HG02588 (cell line): ENCODE results near the gene C10orf95.
A peak's percentile ranks its signal among the peaks of the same experiment; 100 is the strongest.
"Not testable (repeated sequence)": the region's sequence is repeated elsewhere in the genome, so short reads cannot be mapped to it uniquely, and the experiment has no call there.

Experiments
- ATAC-seq: cut with Tn5 transposase; IDR thresholded peaks from one replicate; pipeline ENCODE4 v1.9.1; 2021; ENCODE audit warnings: mild to moderate bottlenecking, moderate library complexity; ENCODE audit not compliant: unreplicated experiment

Gene C10orf95

DNA sequence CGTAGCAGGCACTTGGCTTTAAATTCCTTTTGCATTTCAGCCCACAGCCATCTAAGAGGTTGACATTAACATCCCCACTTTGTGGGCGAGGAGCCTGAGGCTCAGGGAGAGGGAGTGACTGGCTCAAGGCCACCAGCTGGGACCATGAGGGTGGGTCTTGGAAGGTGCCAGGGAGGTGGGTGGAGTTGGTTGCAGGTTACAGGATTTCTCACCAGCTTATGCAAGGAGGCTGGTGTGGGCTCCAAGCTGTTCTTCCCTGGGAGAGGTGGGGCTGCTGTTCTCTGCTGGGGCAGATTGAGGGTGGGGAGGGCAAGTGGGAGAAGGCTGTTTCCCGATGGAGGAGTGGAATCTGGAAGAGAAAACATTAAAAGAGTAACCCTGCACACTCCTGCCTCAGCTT lies 14.1 kb upstream of the C10orf95 start:
- ATAC-seq, result no peak

DNA sequence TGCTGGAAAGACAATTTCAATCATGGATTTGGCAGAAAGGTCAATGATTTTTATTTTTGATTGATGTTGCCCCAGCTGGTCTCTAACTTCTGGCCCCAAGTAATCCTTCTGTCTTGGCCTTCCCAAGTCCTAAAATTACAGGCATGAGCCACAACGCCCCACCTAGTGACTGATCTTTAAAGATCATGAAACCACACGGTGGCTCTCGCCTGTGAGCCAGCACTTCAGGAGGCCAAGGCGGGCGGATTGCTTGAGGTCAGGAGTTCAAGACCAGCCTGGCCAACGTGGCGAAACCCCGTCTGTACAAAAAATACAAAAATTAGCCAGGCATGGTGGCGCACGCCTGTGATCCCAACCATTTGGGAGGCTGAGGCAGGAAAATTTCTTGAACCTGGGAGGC lies 12.6 kb upstream of the C10orf95 start:
- no peak for ATAC-seq

DNA sequence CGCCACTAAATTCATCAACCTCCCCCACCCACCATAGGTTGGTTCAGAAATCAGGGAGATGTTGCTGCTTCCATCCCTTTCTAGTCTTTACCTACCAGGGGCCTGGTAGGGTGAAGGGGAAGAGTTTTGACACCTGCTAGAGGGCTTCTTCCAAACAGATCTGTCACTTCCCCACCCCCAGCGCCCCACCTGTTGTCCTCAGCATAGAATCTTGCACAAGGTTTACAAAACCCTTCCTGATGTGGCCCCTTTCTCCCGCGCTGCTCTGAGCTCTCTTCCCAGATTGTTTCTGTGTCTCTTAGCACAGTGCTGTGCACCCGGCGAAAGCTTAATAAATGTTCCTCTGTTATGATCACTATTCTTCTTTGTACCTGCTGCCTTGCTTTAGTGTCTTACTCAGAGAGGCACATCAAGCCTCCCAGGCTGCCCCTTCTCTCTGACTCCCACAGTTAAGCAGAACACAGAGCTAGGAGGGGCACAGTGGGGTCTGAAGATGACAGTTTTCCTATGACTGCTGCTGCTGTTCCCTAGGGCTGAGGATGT lies 11.2 kb upstream of the C10orf95 start:
- ATAC-seq, result no peak

DNA sequence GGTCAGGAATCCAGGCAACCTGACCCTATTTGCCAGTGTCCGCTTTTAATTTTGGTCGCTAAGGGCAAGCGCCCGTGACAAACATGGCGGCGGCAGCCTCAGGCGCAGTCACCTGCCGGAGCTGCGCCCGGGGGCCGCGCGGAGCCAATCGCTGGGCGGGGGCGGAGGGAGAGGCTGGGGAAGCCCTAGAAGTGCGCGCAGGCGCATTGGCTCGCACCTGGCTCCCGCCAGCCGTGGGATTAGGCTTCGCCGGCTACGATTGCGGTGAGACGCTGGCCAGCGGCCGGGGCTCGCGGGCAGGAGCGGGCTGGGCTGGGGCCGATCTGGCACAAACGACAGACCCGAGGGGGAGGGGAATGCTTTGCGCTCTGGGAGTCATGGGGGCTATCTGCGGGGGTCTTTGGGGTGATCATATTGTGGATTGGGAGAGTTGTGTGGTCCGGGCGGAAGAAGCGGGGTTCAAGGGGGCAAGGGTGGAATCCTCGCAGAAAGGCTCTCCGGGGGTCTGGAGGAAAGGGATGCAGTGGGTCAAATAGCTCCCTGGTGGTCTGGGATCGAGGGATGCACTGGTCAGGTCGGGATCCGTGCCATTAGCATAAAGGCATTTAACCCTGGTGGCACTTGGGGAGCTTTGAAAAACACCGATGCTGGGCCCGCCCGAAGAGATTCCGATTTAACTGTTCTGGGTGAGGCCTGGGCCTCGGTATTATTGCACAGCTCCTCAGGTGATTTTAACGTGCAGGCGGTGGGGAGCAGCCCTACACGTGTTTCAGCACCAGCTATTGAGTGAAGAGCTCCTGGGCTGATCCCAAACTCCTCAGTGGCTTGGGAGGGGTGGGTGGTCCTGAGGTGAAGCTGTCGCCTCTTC lies 10.1 kb upstream of the C10orf95 start:
- ATAC-seq, result peak; percentile 89

DNA sequence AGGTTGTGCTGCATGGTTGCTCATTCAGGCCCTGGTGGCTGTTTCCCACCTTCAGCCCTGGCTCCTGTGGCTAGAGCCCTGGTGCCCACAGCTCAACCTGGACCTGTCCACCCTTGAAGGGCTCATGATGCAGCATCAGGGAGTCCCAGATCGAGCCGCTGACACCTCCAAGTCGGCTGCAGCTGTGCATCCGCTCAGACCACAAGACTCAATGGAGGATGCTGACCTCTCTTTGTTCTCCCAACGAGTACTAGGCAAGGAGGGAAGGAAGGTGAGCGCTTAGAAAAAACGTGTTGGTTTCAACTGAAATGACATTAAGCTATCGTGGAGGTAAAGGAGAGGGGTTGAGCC lies 9.5 kb upstream of the C10orf95 start:
- peak; percentile 23 for ATAC-seq

DNA sequence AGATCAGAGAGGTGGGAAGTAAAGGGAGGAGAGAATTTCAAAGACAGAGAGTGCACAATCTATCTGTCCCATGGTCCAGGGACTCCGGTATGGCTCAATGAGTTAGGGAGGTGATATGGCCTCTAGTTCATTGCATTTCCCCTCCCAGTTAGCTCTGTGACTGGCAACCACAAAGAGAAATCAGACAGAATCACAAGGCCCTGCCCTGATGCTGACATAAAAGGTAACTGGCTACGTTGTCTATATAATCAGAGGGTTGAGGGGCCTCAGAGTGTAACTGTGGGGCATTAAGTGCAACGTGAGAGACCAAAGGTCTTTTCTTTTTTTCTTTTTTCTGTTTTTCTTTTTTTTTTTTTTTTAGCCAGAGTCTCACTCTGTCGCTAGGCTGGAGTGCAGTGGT lies 7.3 kb upstream of the C10orf95 start:
- no peak for ATAC-seq

DNA sequence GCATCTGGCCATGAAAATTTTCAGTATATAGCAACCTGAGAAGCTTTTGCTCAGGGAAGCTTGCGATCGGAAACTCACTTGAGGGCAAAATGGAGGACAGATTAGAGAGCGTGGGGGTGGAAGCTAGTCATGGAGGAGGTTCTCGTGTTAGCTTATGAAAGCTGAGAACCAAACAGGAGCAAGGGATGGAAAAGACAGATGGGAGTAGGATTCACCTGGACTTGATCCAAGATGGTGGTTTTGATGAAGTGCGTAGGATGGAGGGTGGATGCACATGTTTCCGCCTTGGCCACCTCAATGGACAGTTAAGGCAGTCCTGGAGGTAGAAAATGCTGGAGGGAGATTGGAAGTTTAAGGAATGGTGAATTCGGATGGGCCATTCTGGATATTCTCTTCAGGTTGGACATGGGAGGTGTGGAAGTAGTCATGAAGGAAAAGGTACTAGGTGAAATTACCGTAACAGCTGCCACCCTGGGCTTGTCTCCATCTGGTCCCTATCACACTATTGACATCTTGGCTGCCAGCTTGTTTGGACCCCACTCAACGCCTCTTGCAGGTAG lies 6.3 kb upstream of the C10orf95 start:
- no peak for ATAC-seq

DNA sequence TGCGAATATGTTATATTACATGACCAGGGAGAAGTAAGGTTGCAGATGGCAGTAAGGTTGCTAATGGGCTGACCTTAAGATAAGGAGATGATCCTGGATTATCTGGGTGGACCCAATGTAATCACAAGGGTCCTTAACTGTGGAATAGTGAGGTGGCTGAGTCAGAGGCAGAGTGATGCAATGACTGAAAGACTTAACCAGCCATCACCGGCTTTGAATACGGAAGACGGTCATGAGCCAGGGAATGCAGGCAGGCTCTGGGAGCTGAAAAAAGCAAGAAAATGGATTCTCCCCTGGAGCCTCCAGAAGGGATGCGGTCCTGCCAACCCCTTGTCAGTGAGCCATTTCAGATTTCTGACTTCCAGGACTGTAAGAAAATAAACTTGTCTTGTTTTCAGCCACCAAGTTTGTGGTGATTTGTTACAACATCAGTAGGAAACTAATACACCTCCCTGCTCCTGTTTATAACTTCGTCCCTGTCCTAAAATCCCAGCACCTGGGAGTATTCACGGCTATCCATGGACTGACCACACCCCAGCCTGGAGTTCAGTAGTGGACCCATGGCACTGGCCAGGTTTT lies 4.6 kb upstream of the C10orf95 start:
- no peak for ATAC-seq

DNA sequence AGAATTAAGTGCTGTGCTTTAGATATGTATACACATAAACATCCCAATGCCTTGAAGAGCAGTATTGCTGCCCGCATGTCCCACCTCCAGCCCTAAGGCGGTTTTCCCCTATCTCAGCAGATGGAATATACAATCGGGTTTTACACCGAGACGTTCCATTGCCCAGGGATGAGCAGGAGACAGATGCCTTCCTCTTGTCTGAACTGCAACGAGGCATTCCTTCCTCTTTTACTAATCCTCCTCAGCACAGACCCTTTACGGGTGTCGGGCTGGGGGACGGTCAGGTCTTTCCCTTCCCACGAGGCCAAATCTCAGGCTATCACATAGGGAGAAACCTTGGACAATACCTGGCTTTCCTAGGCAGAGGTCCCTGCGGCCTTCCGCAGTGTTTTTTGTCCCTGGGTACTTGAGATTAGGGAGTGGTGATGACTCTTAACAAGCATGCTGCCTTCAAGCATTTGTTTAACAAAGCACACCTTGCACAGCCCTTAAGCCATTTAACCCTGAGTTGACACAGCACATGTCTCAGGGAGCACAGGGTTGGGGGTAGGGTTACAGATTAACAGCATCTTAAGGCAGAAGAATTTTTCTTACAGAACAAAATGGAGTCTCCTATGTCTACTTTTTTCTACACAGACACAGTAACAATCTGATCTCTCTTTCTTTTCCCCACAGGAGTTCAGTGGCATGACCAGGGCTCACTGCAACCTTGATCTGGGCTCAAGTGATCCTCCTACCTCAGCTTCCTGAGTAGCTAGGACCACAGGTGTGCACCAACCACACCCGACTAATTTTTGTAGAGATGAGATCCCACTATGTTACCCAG lies 3.5 kb upstream of the C10orf95 start:
- ATAC-seq, result not testable (repeated sequence)

DNA sequence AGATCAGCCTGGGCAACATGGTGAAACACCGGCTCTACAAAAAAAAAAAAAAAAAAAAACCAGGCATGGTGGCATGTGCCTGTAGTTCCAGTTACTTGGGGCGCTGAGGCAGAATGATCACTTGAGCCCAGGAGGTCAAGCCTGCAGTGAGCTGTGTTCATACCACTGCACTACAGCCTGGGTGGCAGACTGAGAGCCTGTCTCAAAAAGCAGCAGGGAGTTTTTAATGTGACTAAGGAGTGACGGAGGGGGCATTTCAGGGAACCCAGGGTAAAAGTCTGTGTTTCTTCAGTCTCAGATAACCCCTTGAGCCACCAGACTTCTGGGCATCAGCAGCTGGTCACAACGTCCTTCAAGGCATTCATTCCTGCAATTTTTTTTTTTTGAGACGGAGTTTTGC lies 2.2 kb upstream of the C10orf95 start:
- ATAC-seq, result no peak

DNA sequence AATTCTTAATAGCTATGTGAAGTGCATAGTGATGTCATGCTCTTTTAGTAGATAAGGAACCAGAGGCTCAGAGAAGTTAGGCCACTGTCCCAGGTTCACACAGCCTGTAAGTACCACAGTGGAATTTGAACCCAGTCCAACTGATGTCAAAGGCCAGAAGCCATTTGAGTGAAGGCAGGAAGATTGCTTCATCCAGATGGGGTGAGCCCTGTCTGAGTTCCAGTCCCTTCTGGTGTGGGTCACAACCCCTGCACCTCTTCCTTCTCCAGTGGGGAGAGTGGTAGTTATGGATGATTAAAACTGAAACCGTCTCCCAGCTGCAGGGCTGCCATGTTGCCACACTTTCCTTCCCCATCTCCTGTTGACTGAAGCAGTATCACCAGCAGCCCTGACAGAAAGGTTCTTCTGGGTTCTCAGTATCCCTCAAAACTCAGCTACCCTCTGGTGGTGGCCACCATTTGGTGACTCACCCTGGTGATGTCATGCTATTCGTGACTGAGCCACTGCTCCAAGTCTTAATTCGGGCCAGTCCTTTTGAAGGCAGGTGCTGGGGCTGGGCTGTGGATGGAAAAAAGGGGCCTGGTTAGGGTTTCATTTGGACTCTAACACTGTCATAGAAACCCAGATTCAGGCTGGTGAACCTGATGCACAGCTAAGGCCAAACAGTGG lies 1.5 kb upstream of the C10orf95 start:
- no peak for ATAC-seq

DNA sequence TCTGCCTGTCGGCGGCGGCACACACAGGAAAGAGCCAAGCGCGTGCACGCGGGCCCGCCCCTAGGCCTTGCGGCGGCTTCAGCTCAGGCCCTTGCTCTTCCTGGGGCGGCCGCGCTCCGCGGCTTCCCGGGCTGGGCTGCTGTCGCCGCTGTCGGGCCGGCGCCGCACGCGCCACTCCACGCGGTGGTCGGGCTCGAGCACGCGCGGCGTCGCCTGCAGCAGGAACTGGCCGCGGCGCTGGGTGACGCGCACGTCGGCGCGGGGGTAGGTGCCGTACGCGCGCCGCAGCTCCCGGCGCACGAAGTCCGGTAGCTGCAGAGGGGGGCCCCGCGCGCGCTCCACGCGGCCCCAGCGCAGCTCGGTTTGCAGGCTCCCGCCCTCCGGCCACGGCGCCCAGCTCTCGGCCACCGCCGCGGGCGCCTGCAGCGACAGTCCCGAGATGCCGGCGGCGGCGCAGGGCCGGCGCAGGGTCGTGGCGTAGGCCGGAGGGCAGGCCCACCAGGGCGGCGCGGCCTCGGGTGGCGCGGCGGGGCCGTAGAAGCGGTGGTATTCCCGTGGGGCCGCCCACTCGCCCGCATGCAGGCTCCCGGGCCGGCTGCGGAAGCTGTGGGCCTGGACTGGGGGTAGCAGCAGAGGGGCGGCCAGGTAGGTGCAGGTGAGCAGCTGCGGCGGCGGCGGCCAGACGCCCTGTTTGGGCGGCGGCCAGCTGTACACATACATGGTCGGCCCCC lies 804 bp downstream of the C10orf95 start:
- ATAC-seq, result peak; percentile 71

DNA sequence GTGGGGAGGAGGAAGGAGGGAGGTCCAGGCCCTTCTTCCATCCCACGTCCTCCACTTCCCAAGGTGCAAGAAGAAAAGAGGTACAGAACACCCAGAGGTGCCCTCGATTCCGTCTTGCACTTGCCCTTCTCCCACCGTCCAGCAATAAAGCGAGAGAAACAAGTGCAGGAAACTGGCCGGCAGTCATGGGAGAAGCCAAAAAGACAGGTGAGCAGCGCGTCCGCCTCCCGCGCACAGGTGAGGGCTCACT lies 1.3 kb downstream of the C10orf95 start:
- ATAC-seq, result no peak

DNA sequence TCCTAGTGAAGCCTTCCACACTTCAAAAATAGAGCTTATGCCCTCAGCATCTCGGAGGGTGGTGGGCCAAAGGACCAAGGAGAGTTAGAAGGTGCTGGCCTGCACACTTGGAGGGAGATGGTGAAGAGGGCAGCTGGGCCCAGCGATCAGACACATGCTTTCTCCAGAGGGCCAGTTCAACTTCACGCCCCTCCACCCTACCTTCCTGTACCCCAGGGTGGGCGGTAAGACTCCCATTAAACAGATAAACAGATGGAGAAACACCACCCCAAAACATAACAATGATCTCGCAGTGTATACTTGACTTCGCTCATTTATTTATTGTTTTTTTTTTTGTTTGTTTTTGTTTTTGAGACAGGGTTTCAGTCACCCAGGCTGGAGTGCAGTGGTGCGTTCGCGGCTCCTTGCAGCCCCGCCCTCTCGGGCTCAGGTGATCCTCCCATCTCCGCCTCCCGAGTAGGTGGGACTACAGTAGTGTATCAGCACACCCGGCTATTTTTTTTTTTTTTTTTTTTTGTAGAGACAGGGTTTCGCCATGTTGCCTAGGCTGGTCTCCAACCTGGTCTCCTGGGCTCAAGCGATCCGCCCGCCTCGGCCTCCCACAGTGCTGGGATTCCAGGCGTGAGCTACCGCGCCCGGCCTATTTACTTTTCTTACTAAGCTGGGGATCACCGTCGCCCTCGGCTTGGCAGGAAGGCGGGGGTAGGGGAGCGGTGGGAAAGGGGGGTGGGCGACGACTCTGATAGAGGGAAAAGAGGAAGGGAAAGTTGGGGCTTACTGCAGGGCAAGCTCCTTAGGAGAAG lies 1.8 kb downstream of the C10orf95 start:
- ATAC-seq, result peak; percentile 38

DNA sequence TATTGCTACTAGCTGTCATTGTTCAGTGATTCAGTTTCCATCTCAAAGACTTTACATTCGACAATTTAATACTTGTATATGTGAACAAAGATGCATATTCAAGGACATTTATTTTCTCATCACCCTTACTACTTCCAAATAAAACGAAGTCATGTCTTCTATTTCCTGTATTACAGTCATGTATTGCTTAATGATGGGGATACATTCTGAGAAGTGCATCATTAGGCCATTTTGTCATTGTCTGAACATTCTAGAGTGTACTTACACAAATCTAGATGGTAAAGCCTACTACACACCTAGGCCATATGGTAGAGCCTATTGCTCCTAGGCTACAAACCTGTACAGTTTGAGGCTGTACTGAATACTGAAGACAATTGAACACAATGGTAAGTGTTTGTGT lies 6.5 kb downstream of the C10orf95 start:
- ATAC-seq, result no peak

DNA sequence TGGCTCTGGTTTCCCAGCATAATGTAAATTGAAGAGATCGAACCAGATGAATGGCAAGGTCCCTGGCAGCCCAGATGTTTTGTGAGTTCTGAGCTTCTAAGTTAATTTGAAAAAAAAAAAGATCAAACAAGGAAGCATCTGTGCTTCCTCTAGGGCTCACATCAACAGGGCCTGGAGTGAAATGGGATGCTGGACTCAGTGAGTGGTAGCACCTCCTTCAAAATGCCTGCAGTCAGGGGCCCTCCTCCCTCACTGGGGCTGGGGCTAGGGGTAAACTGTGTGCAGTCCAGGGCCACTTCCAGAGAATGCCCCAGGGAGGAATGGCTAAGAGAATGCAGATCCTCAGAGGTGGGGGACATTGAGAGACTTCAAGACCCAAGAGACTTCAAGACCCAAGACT lies 13.0 kb downstream of the C10orf95 start:
- ATAC-seq, result no peak

DNA sequence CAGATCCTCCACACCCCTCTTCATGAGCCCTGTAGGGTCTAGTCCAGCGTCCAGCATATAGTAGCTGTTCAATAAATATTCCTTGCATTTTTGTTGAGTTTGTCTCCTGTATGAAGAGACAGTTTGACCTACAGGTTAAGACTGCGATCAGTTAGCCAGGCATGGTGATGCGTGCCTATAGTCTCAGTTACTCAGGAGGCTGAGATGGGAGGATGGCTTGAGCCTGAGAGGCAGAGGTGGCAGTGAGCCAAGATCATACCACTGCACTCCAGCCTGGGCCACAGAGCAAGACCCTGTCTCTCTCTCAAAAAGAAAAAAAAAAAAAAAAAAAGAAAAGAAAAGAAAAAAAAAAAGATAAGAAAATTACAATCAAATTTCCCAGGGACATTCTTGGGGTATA lies 13.8 kb downstream of the C10orf95 start:
- no peak for ATAC-seq

DNA sequence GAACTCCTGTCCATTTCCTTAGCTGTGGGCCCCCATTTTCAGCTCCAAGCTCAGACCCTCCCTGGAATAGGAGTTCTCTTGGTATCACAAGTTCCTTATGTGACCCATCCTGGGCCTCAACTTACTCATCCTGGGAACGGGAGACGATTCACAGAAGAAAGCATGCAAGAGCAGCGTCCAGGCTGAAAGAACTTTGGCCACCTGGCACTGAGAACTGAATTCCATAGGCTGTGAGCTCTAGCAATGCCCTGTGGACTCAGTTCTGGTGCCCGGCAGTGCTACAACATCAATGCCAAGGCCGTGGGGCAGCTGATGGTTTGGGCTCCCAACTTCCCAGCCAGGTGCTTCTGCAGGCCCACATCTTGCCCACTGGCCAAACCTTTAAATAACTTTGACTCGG lies 15.0 kb downstream of the C10orf95 start:
- no peak for ATAC-seq

DNA sequence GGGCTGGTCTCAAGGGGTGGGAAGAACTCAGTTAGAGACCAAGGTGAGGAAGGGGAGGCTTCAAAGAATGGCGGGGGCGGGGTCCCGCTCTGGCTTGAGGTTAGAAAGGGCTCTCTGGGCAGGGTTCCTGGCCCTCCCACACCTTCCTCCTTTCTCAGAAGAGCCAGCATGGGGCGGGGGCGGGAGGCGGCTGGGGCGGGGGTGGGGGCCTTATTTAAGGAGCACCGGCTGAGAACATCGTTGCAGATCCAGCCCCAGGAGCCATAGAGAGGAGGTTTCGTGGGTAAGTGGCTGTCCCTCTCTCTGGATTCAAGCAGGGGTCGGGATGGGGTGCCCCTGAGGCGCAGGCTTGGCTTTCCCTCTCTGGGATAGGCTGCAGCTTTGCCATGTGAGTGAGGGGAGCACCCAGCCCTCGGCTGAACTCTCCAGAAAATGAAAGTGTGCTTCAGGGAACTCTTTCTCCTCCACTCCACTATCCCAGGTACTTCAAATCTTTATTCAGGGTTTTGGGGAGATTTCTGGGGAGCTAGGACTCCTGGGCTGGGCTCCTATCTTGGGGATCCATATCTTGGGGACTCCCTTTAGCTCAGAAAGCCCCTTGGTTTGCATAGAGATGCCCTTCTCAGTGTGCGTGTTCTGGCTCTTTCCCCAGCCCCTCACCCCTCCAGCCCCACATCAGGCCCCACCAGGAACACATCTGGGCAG lies 15.7 kb downstream of the C10orf95 start:
- ATAC-seq, result no peak
